HepG2 (cell line): ENCODE data around the gene AGTRAP. TPM values are rescaled to one million over a fixed set of nuclear protein-coding genes. Genes with fewer than 3 reads are reported as not detected.

ENCODE experiments used
- FOSL1 ChIP-seq: sonication (generic); formaldehyde crosslinking; IDR thresholded peaks from 2 replicates; pipeline ENCODE4 v1.9.0; 2021; ENCODE audit warnings: missing genetic modification reagents, borderline replicate concordance
- GPN1 ChIP-seq: sonication (generic); formaldehyde crosslinking; IDR thresholded peaks from 2 replicates; pipeline ENCODE4 v1.5.1; 2020; ENCODE audit warnings: missing genetic modification reagents, borderline replicate concordance
- HDAC1 ChIP-seq: sonication (generic); formaldehyde crosslinking; IDR thresholded peaks from 2 replicates; pipeline ENCODE4 v1.5.1; 2020; ENCODE audit warnings: mild to moderate bottlenecking, missing genetic modification reagents
- HES4 ChIP-seq: sonication (generic); formaldehyde crosslinking; IDR thresholded peaks from 2 replicates; pipeline ENCODE4 v1.9.0; 2021; ENCODE audit warnings: mild to moderate bottlenecking, missing genetic modification reagents, borderline replicate concordance
- HMG20A ChIP-seq: IDR thresholded peaks from 2 replicates; pipeline ENCODE4 v1.6.1; 2016; ENCODE audit warnings: borderline replicate concordance
- IKZF5 ChIP-seq: IDR thresholded peaks from 2 replicates; pipeline ENCODE4 v1.6.1; 2018; ENCODE audit warnings: missing genetic modification reagents, mild to moderate bottlenecking, missing compliant biosample characterization
- KLF12 ChIP-seq: sonication (generic); formaldehyde crosslinking; IDR thresholded peaks from 2 replicates; pipeline ENCODE4 v1.4.0; 2020; ENCODE audit warnings: missing genetic modification reagents, borderline replicate concordance
- KLF13 ChIP-seq: sonication (generic); formaldehyde crosslinking; IDR thresholded peaks from 2 replicates; pipeline ENCODE4 v1.4.0; 2020; ENCODE audit warnings: mild to moderate bottlenecking, missing genetic modification reagents
- MTA1 ChIP-seq: sonication (generic); formaldehyde crosslinking; IDR thresholded peaks from 2 replicates; pipeline ENCODE4 v1.4.0; 2020; ENCODE audit warnings: missing genetic modification reagents, mild to moderate bottlenecking, borderline replicate concordance
- NCOA1 ChIP-seq: sonication (generic); formaldehyde crosslinking; IDR thresholded peaks from 2 replicates; pipeline ENCODE4 v1.9.0; 2021; ENCODE audit warnings: missing genetic modification reagents
- NFIC ChIP-seq: IDR thresholded peaks from 2 replicates; pipeline ENCODE4 v1.6.1; 2012; ENCODE audit warnings: mild to moderate bottlenecking, low read length, inconsistent platforms
- NPAS2 ChIP-seq: sonication (generic); formaldehyde crosslinking; IDR thresholded peaks from 2 replicates; pipeline ENCODE4 v1.8.0; 2022; ENCODE audit warnings: mild to moderate bottlenecking, missing genetic modification reagents, borderline replicate concordance
- NR2F2 ChIP-seq: IDR thresholded peaks from 2 replicates; pipeline ENCODE4 v1.6.1; 2012; ENCODE audit warnings: low read depth, inconsistent platforms, borderline replicate concordance
- SMAD1 ChIP-seq: sonication (generic); formaldehyde crosslinking; IDR thresholded peaks from 2 replicates; pipeline ENCODE4 v1.4.0; 2020; ENCODE audit warnings: missing genetic modification reagents, low read depth, mild to moderate bottlenecking, borderline replicate concordance
- SMC3 ChIP-seq: IDR thresholded peaks from 2 replicates; pipeline ENCODE4 v1.6.1; 2011; ENCODE audit warnings: low read length, improper control_type of control experiment
- SOX6 ChIP-seq, 2 experiments: fragments of 450-650 bp in 1 of 2; sonication (generic) in 1 of 2; formaldehyde crosslinking in 1 of 2; IDR thresholded peaks; 2 replicates each; pipeline versions ENCODE4 v1.4.0 to v1.6.1; 2017 to 2020; ENCODE audit warnings: antibody characterized with exemption in 1 of 2, mild to moderate bottlenecking in 1 of 2, missing genetic modification reagents in 1 of 2
- SYNCRIP ChIP-seq: fragments of 200-400 bp; formaldehyde crosslinking; IDR thresholded peaks from 2 replicates; pipeline ENCODE4 v1.6.1; 2018; ENCODE audit warnings: mild to moderate bottlenecking, low read depth, low read length; ENCODE audit not compliant: insufficient read depth
- TRAFD1 ChIP-seq: sonication (generic); formaldehyde crosslinking; IDR thresholded peaks from 2 replicates; pipeline ENCODE4 v1.5.1; 2020; ENCODE audit warnings: missing genetic modification reagents, mild to moderate bottlenecking, borderline replicate concordance
- ZBTB1 ChIP-seq: sonication (generic); formaldehyde crosslinking; IDR thresholded peaks from 2 replicates; pipeline ENCODE4 v1.4.0; 2020; ENCODE audit warnings: missing genetic modification reagents, borderline replicate concordance
- ZBTB43 ChIP-seq: sonication (generic); formaldehyde crosslinking; conservative IDR thresholded peaks from 2 replicates; pipeline ENCODE4 v1.4.0; 2020; ENCODE audit warnings: missing genetic modification reagents
- ZBTB44 ChIP-seq: sonication (generic); formaldehyde crosslinking; IDR thresholded peaks from 2 replicates; pipeline ENCODE4 v1.4.0; 2020; ENCODE audit warnings: missing genetic modification reagents
- ZC3H13 ChIP-seq: sonication (generic); formaldehyde crosslinking; IDR thresholded peaks from 2 replicates; pipeline ENCODE4 v1.8.1; 2023; ENCODE audit warnings: mild to moderate bottlenecking, missing genetic modification reagents, moderate library complexity
- ZNF124 ChIP-seq: sonication (generic); formaldehyde crosslinking; IDR thresholded peaks from 2 replicates; pipeline ENCODE4 v1.4.0; 2020; ENCODE audit warnings: missing genetic modification reagents
- ZNF430 ChIP-seq: sonication (generic); formaldehyde crosslinking; IDR thresholded peaks from 2 replicates; pipeline ENCODE4 v1.9.0; 2021; ENCODE audit warnings: mild to moderate bottlenecking, missing genetic modification reagents
- ZNF570 ChIP-seq: sonication (generic); formaldehyde crosslinking; IDR thresholded peaks from 2 replicates; pipeline ENCODE4 v1.4.0; 2020; ENCODE audit warnings: mild to moderate bottlenecking, missing genetic modification reagents, borderline replicate concordance
- polyA plus RNA-seq, 8 experiments: library from polyadenylated mRNA; depleted of rRNA in 3 of 8; stranded (reverse) in 7 of 8; unstranded in 1 of 8; fragments of >200 nt; fragmentation: Illumina TruSeq in 4 of 8; extraction: Trizol in 4 of 8; gene quantifications; 2 replicates each; pipeline versions ENCODE4 v1.2.1 to v1.2.3, GENCODE V29; 2011 to 2016; ENCODE audit warnings: low read depth in 4 of 8, missing spikeins in 1 of 8, mixed read lengths in 1 of 8; ENCODE audit not compliant: insufficient read depth in 1 of 8
- total RNA-seq, 5 experiments: library from RNA; depleted of rRNA; stranded (reverse); fragments of >200 nt; fragmentation: Illumina TruSeq; extraction: Trizol; gene quantifications; 2 replicates each; pipeline ENCODE4 v1.2.3, GENCODE V29; 2016; ENCODE audit warnings: low read depth in 1 of 5

The AGTRAP gene
- total and polyA plus RNA-seq, 2 of the 13 experiments (the other 11 are each of a cell fraction or from before 2014, with no cell fraction given) = 28.3 to 32.0 TPM

- TF ChIP-seq FOSL1 (CRISPR knock-in tag) = no peak
- peak; percentile 39; the same call in 1 of the 2 replicates for TF ChIP-seq HDAC1 (CRISPR knock-in tag)
- no peak for TF ChIP-seq SYNCRIP
- TF ChIP-seq SMAD1 (CRISPR knock-in tag) = no peak
- no peak for TF ChIP-seq KLF12 (CRISPR knock-in tag)
- TF ChIP-seq NCOA1 (CRISPR knock-in tag) = no peak
- no peak for TF ChIP-seq NR2F2
- no peak for TF ChIP-seq MTA1
- TF ChIP-seq ZBTB1 = no peak
- TF ChIP-seq IKZF5 (CRISPR knock-in tag) = no peak
- TF ChIP-seq NPAS2 = no peak
- TF ChIP-seq SOX6 (IDR thresholded peaks at IDR 0.05) = no peak
- TF ChIP-seq SOX6 (CRISPR knock-in tag; IDR thresholded peaks at IDR 0.05) = no peak
- TF ChIP-seq GPN1 = no peak
- no peak for TF ChIP-seq ZBTB43
- TF ChIP-seq KLF13 (CRISPR knock-in tag) = no peak
- TF ChIP-seq HMG20A = no peak
- TF ChIP-seq ZC3H13 = no peak
- no peak for TF ChIP-seq ZBTB44
- no peak for TF ChIP-seq TRAFD1 (CRISPR knock-in tag)
- 0 out of 2 replicates have a peak, but pooled peaks have one; percentile 39 for TF ChIP-seq ZNF124 (CRISPR knock-in tag)
- TF ChIP-seq ZNF570 = no peak
- TF ChIP-seq ZNF430 (CRISPR knock-in tag) = no peak
- TF ChIP-seq SMC3 = peak; percentile 17; the same call in 1 of the 2 replicates
- 0 out of 2 replicates have a peak, but pooled peaks have one; percentile 37 for TF ChIP-seq HES4 (CRISPR knock-in tag)
- TF ChIP-seq NFIC = no peak
These were observed 49.2 kb downstream of the AGTRAP start (continued) for GRCh38 chr1:11784993-11785769.
